IMR-90 (cell line): ENCODE measurements around the gene APOBEC3F. TPM values are rescaled to one million over a fixed set of nuclear protein-coding genes. Genes with fewer than 3 reads are reported as not detected.
"Not testable (repeated sequence)": the region's sequence is repeated elsewhere in the genome, so short reads cannot be mapped to it uniquely, and the experiment has no call there.

ENCODE experiments used
- ATAC-seq: fragments of 200-7000 bp; cut with Tn5 transposase; 2 replicates; pipeline ENCODE4 v1.9.1; 2020; ENCODE audit warnings: low read depth, mild to moderate bottlenecking, moderate library complexity
- BruUV-seq: library from RNA; stranded (reverse); fragments of 400-500 nt; replicated peaks from 2 replicates; lab custom pipeline; 2021; lab: Mats Ljungman, UMichigan
- CTCF ChIA-PET: fragments of 300-600 bp; formaldehyde crosslinking; extraction: SDS; loops from one replicate; lab custom pipeline; 2021; ENCODE audit warnings: antibody characterized with exemption; lab: Yijun Ruan, JAX
- POLR2A ChIA-PET: fragments of 300-600 bp; sonication (Branson Sonifier 250); formaldehyde crosslinking; loops from one replicate; lab custom pipeline; 2022; ENCODE audit warnings: antibody characterized with exemption; ENCODE audit not compliant: unreplicated experiment; lab: Charles Lee
- DNase-seq: peaks from one replicate; pipeline ENCODE4 v3.0.0; 2013
- H2AFZ ChIP-seq: replicated peaks from 2 replicates; pipeline ENCODE3; 2013; ENCODE audit warnings: low read length, mild to moderate bottlenecking; ENCODE audit not compliant: poor library complexity
- H2AK5ac ChIP-seq: 2 replicates; pipeline ENCODE4 v1.6.1; 2013; ENCODE audit warnings: low read depth, low read length, inconsistent platforms
- H2AK9ac ChIP-seq: replicated peaks from 2 replicates; pipeline ENCODE3; 2013; ENCODE audit warnings: mild to moderate bottlenecking, low read depth, low read length, moderate library complexity; ENCODE audit not compliant: poor library complexity
- H2BK120ac ChIP-seq: 2 replicates; pipeline ENCODE4 v1.6.1; 2013; ENCODE audit warnings: low read depth, low read length, inconsistent platforms
- H2BK15ac ChIP-seq: 3 replicates; pipeline ENCODE4 v1.6.1; 2013; ENCODE audit warnings: low read depth, low read length, inconsistent platforms
- H2BK20ac ChIP-seq: 2 replicates; pipeline ENCODE4 v1.6.1; 2013; ENCODE audit warnings: low read depth, mild to moderate bottlenecking, inconsistent platforms, low read length, moderate library complexity
- H2BK5ac ChIP-seq: 2 replicates; pipeline ENCODE4 v1.6.1; 2013; ENCODE audit warnings: mild to moderate bottlenecking, low read depth, low read length, inconsistent platforms; ENCODE audit not compliant: poor library complexity, severe bottlenecking
- H3K14ac ChIP-seq: replicated peaks from 2 replicates; pipeline ENCODE4 v1.6.1; 2013; ENCODE audit warnings: low read depth, low read length, inconsistent platforms
- H3K18ac ChIP-seq: 2 replicates; pipeline ENCODE4 v1.6.1; 2013; ENCODE audit warnings: low read depth, low read length, control low read depth
- H3K23ac ChIP-seq: 2 replicates; pipeline ENCODE4 v1.6.1; 2013; ENCODE audit warnings: low read depth, low read length, inconsistent platforms
- H3K27ac ChIP-seq: 2 replicates; pipeline ENCODE4 v1.5.1; 2013; ENCODE audit warnings: mild to moderate bottlenecking, control low read depth, low read length; ENCODE audit not compliant: insufficient read depth
- H3K27me3 ChIP-seq: 2 replicates; pipeline ENCODE4 v1.6.1; 2013; ENCODE audit warnings: low read length; ENCODE audit not compliant: control insufficient read depth, insufficient read depth
- H3K36me3 ChIP-seq: 2 replicates; pipeline ENCODE4 v1.6.1; 2013; ENCODE audit warnings: low read length, mixed read lengths; ENCODE audit not compliant: control insufficient read depth, insufficient read depth
- H3K4ac ChIP-seq: 2 replicates; pipeline ENCODE4 v1.6.1; 2013; ENCODE audit warnings: low read depth, low read length, inconsistent platforms
- H3K4me1 ChIP-seq: 2 replicates; pipeline ENCODE4 v1.6.1; 2013; ENCODE audit warnings: low read length, mixed read lengths; ENCODE audit not compliant: control insufficient read depth, insufficient read depth
- H3K4me2 ChIP-seq: 2 replicates; pipeline ENCODE4 v1.6.1; 2013; ENCODE audit warnings: low read depth, mild to moderate bottlenecking, control low read depth, low read length, moderate library complexity
- H3K4me3 ChIP-seq: 2 replicates; pipeline ENCODE4 v1.5.1; 2013; ENCODE audit warnings: low read depth, mild to moderate bottlenecking, control low read depth, low read length, moderate library complexity; ENCODE audit not compliant: insufficient read depth
- H3K56ac ChIP-seq: 2 replicates; pipeline ENCODE4 v1.6.1; 2013; ENCODE audit warnings: low read length, inconsistent platforms; ENCODE audit not compliant: insufficient read depth; ENCODE audit errors: extremely low read depth
- H3K79me1 ChIP-seq, 2 experiments: 2 replicates each; pipeline ENCODE4 v1.6.1; 2013; ENCODE audit warnings: low read length in 2 of 2, inconsistent platforms in 1 of 2, low read depth in 1 of 2
- H3K9ac ChIP-seq: 2 replicates; pipeline ENCODE4 v1.6.1; 2013; ENCODE audit warnings: low read depth, low read length, control low read depth
- H3K9me1 ChIP-seq: 2 replicates; pipeline ENCODE4 v1.6.1; 2013; ENCODE audit warnings: low read length, inconsistent platforms; ENCODE audit not compliant: insufficient read depth
- H3K9me3 ChIP-seq: 2 replicates; pipeline ENCODE4 v1.6.1; 2013; ENCODE audit warnings: low read length; ENCODE audit not compliant: control insufficient read depth, insufficient read depth
- H4K20me1 ChIP-seq: 2 replicates; pipeline ENCODE4 v1.6.1; 2013; ENCODE audit warnings: low read length, inconsistent platforms; ENCODE audit not compliant: insufficient read depth
- H4K5ac ChIP-seq: 2 replicates; pipeline ENCODE4 v1.6.1; 2013; ENCODE audit warnings: mild to moderate bottlenecking, low read depth, low read length, control low read depth
- H4K8ac ChIP-seq, 2 experiments: 2 replicates each; pipeline ENCODE4 v1.6.1; 2013; ENCODE audit warnings: low read depth in 2 of 2, low read length in 2 of 2, control low read depth in 1 of 2, inconsistent platforms in 1 of 2
- H4K91ac ChIP-seq: 2 replicates; pipeline ENCODE4 v1.6.1; 2013; ENCODE audit warnings: low read depth, low read length, inconsistent platforms; ENCODE audit not compliant: insufficient read depth
- CEBPB ChIP-seq: IDR thresholded peaks from 2 replicates; pipeline ENCODE4 v1.6.1; 2012; ENCODE audit warnings: low read depth, low read length, improper control_type of control experiment
- CHD1 ChIP-seq: IDR thresholded peaks from 2 replicates; pipeline ENCODE4 v1.6.1; 2012; ENCODE audit warnings: low read depth, low read length, improper control_type of control experiment
- MXI1 ChIP-seq: IDR thresholded peaks from 2 replicates; pipeline ENCODE4 v1.6.1; 2012; ENCODE audit warnings: low read depth, mild to moderate bottlenecking, low read length, moderate library complexity, borderline replicate concordance
- NFE2L2 ChIP-seq: fragments of 150-350 bp; IDR thresholded peaks from 2 replicates; pipeline ENCODE4 v1.6.1; 2016; ENCODE audit warnings: low read depth, mild to moderate bottlenecking, low read length
- RFX5 ChIP-seq: IDR thresholded peaks from 2 replicates; pipeline ENCODE4 v1.8.0; 2012; ENCODE audit warnings: low read depth, mild to moderate bottlenecking, low read length, moderate library complexity
- WGBS, 2 experiments: methylation state at CpG; one replicate each; pipeline versions ENCODE4 v1.1.5 to v1.1.7; 2013; ENCODE audit warnings: missing lambda C conversion rate in 2 of 2; ENCODE audit not compliant: insufficient read length in 1 of 2; ENCODE audit errors: extremely low coverage in 2 of 2; 5-methylcytosine and 5-hydroxymethylcytosine counted together
- dilution Hi-C: fragments of 300-500 bp; cut with HindIII; formaldehyde crosslinking; loops from one replicate; pipeline ENCODE4 v1.14.3; 2018; ENCODE audit warnings: low sequenced_read_pairs; ENCODE audit not compliant: unreplicated experiment
- in situ Hi-C: fragments of 300-500 bp; cut with MboI; formaldehyde crosslinking; loops from 3 replicates; pipeline ENCODE4 v1.14.3; 2019; ENCODE audit warnings: low sequenced_read_pairs, inconsistent platforms, mixed read lengths
- intact Hi-C: fragments of 100-400 bp; cut with micrococcal nuclease; formaldehyde crosslinking; loops from 2 replicates; pipeline ENCODE4 v1.10.0; 2022
- polyA plus RNA-seq, 3 experiments: library from polyadenylated mRNA; depleted of rRNA; stranded (reverse); fragments of >200 nt; gene quantifications; 2 replicates each; pipeline ENCODE4 v1.2.3, GENCODE V29; 2012; ENCODE audit warnings: low replicate concordance in 1 of 3
- total RNA-seq: library from RNA; depleted of rRNA; stranded (reverse); fragments of >200 nt; gene quantifications from 2 replicates; pipeline ENCODE4 v1.2.3, GENCODE V29; 2012

Gene APOBEC3F
- total and polyA plus RNA-seq, 2 of the 4 experiments (the other 2 are of a cell fraction): 3.4 to 8.3 TPM

DNA sequence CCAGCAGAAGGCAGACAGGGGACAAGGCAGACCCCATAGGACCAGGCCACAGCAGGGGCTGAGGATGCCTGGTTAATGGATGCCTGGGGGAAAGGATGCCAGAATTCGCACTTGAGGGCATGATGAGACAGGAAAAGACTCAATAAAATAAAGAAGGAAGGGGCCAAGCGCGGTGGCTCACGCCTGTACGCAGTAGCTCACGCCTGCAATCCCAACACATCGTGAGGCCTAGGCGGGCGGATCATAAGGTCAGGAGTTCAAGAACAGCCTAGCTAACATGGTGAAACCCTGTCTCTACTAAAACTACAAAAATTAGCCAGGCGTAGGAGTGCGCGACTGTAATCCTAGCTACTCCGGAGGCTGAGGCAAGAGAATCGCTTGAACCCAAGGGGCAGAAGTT is 10.0 kb upstream of the APOBEC3F start:
- Histone ChIP-seq H4K91ac (no peak overlapping the region), H3K14ac (no peak overlapping the region), H2AK5ac (no peak overlapping the region), H3K9me1 (no peaks in the 10 kb centered on the region), H3K4me2 (no peak overlapping the region), H4K8ac (no peak overlapping the region), H3K4me1 (no peaks in the 10 kb centered on the region), H4K20me1 (no peaks in the 10 kb centered on the region), H2BK15ac (no peak overlapping the region), H3K36me3 (no peaks in the 10 kb centered on the region), H2BK120ac (no peak overlapping the region), H3K79me1 (no peaks in the 10 kb centered on the region), H3K9ac (no peak overlapping the region), H3K18ac (no peak overlapping the region), H2AK9ac (no peak overlapping the region), H2BK5ac (no peak overlapping the region), H3K4me3 (no peak overlapping the region), H3K27ac (no peak overlapping the region), H3K4ac (no peak overlapping the region), H3K56ac (no peak overlapping the region), H3K9me3 (no peaks in the 10 kb centered on the region), H3K27me3 (no peaks in the 10 kb centered on the region), H2AFZ (no peak overlapping the region), H2BK20ac (no peak overlapping the region), H3K23ac (no peak overlapping the region), H4K5ac (no peak overlapping the region)
- BruUV-seq: no TSS peak
- DNase-seq (no peak), ATAC-seq (no peak)
- WGBS, 2 experiments: 90% methylated on average over 3 of the region's 14 CpGs; no CpG with 5 or more reads in 1 of the 2 experiments
- ChIA-PET POLR2A (no interaction called here), CTCF (no interaction called here)
- in situ Hi-C loops (no loop called here), dilution Hi-C loops (no loop called here), intact Hi-C loops (no loop called here)
- no peak for TF ChIP-seq CEBPB
- TF ChIP-seq MXI1: no peak
- no peak for TF ChIP-seq CHD1
- TF ChIP-seq NFE2L2: no peak
- no peak for TF ChIP-seq RFX5

DNA sequence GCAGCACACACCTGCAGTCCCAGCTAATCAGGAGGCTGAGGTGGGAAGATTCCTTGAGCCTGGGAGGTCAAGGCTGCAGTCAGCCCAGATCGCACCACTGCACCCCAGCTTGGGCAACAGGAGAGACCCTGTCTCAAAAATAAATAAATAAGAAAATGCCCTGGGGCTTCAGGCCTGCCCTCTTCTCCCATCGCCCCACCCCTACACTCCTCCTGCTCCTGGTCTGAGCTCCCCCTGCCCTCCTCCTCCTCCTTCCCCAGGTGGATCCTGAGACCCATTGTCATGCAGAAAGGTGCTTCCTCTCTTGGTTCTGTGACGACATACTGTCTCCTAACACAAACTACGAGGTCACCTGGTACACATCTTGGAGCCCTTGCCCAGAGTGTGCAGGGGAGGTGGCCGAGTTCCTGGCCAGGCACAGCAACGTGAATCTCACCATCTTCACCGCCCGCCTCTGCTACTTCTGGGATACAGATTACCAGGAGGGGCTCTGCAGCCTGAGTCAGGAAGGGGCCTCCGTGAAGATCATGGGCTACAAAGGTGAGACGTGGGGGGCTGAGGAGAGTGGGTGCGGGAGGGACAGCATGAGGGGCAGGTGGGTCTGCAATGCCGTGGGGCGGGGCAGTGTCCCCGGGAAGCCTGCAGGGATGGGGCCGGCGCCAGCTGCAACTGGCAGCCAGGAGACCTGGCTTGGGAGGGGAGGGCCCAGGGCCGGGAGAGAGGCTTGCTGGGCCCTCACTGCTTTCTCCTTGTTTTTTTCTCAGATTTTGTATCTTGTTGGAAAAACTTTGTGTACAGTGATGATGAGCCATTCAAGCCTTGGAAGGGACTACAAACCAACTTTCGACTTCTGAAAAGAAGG is 9.0 kb upstream of the APOBEC3F start:
- H2BK5ac ChIP-seq, H3K4ac ChIP-seq, H4K91ac ChIP-seq, CTCF ChIA-PET, H2BK20ac ChIP-seq, POLR2A ChIA-PET, H4K20me1 ChIP-seq, H2BK15ac ChIP-seq, H3K4me3 ChIP-seq, H3K14ac ChIP-seq, H3K9ac ChIP-seq, dilution Hi-C loops, H3K56ac ChIP-seq, H4K8ac ChIP-seq, H2AFZ ChIP-seq, H3K4me2 ChIP-seq, H3K79me1 ChIP-seq, H3K9me1 ChIP-seq, H4K5ac ChIP-seq, H2AK5ac ChIP-seq, intact Hi-C loops, H3K36me3 ChIP-seq, in situ Hi-C loops, BruUV-seq, H3K23ac ChIP-seq, H3K18ac ChIP-seq, H3K27ac ChIP-seq, H3K9me3 ChIP-seq, H3K4me1 ChIP-seq, H2BK120ac ChIP-seq, DNase-seq, H2AK9ac ChIP-seq, ATAC-seq, H3K27me3 ChIP-seq: not testable (repeated sequence)
- 33% methylated on average over 1 of the region's 18 CpGs; no CpG with 5 or more reads in 1 of the 2 experiments for WGBS, 2 experiments
